Airway epithelial cell (primary cell): ENCODE results near the gene USP17L18. TPM values are rescaled to one million over a fixed set of nuclear protein-coding genes. Genes with fewer than 3 reads are reported as not detected.

ENCODE experiments used
- total RNA-seq: library from RNA; depleted of rRNA; stranded (reverse); fragments of >200 nt; gene quantifications from 2 replicates; pipeline ENCODE4 v1.2.3, GENCODE V29; 2015

The USP17L18 gene, protein sequence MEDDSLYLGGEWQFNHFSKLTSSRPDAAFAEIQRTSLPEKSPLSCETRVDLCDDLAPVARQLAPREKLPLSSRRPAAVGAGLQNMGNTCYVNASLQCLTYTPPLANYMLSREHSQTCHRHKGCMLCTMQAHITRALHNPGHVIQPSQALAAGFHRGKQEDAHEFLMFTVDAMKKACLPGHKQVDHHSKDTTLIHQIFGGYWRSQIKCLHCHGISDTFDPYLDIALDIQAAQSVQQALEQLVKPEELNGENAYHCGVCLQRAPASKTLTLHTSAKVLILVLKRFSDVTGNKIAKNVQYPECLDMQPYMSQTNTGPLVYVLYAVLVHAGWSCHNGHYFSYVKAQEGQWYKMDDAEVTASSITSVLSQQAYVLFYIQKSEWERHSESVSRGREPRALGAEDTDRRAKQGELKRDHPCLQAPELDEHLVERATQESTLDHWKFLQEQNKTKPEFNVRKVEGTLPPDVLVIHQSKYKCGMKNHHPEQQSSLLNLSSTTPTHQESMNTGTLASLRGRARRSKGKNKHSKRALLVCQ
- not detected in 2 replicates for total RNA-seq

DNA sequence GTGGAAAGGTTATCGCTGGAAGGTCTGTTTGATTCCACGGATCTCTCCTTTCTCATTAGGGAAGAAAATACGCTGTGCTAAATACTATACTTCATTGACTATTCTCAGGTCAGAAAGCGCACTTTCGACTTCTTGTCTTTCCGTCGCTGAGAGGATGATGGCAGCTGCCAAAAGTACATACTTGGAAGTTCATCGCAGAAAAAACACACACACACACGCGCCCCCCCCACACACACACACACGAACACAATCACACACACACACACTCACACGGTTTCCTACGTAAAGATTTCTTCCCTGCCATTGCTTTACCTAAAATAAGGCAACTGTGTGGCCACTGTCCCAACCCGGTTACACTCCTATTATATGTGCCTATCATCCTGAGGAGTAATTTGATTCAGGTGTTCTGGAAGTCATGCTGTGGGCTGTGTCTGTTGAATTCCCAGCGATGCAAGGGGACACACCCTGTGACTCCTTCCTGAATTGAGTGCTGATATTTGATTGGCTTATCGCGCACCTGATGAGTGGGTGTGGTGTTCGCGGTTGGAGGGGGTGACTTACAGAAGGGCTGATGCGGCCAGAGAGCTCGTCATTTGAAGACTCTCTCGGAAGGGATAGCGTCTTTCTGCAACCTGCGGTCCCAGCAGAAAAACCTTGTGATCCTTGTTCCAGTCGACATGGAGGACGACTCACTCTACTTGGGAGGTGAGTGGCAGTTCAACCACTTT lies at the start of gene USP17L18:
Gene USP17L18, plus strand, starts transcription at position 678 of the 728 bp plus-strand sequence. Its CDS starts 0 bp downstream, at position 678.

DNA sequence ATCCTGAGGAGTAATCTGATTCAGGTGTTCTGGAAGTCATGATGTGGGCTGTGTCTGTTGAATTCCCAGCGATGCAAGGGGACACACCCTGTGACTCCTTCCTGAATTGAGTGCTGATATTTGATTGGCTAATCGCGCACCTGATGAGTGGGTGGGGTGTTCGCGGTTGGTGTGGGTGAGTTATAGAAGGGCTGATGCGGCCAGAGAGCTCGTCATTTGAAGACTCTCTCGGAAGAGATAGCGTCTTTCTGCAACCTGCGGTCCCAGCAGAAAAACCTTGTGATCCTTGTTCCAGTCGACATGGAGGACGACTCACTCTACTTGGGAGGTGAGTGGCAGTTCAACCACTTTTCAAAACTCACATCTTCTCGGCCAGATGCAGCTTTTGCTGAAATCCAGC lies 38.1 kb upstream of the USP17L18 start, which contains the start of gene USP17L10:
Gene USP17L10, plus strand, starts transcription at position 301 of the 400 bp plus-strand sequence. Its CDS starts 0 bp downstream, at position 301.

DNA sequence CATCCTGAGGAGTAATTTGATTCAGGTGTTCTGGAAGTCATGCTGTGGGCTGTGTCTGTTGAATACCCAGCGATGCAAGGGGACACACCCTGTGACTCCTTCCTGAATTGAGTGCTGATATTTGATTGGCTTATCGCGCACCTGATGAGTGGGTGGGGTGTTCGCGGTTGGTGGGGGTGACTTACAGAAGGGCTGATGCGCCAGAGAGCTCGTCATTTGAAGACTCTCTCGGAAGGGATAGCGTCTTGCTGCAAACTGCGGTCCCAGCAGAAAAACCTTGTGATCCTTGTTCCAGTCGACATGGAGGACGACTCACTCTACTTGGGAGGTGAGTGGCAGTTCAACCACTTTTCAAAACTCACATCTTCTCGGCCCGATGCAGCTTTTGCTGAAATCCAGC lies 33.3 kb upstream of the USP17L18 start, which contains the start of gene USP17L11:
Gene USP17L11, plus strand, starts transcription at position 301 of the 400 bp plus-strand sequence. Its CDS starts 0 bp downstream, at position 301.

DNA sequence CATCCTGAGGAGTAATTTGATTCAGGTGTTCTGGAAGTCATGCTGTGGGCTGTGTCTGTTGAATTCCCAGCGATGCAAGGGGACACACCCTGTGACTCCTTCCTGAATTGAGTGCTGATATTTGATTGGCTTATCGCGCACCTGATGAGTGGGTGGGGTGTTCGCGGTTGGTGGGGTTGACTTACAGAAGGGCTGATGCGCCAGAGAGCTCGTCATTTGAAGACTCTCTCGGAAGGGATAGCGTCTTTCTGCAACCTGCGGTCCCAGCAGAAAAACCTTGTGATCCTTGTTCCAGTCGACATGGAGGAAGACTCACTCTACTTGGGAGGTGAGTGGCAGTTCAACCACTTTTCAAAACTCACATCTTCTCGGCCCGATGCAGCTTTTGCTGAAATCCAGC lies 28.6 kb upstream of the USP17L18 start, which contains the start of gene USP17L12:
Gene USP17L12, plus strand, starts transcription at position 301 of the 400 bp plus-strand sequence. Its CDS starts 0 bp downstream, at position 301.

DNA sequence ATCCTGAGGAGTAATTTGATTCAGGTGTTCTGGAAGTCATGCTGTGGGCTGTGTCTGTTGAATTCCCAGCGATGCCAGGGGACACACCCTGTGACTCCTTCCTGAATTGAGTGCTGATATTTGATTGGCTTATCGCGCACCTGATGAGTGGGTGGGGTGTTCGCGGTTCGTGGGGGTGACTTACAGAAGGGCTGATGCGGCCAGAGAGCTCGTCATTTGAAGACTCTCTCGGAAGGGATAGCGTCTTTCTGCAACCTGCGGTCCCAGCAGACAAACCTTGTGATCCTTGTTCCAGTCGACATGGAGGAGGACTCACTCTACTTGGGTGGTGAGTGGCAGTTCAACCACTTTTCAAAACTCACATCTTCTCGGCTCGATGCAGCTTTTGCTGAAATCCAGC lies 23.8 kb upstream of the USP17L18 start, which contains the start of gene USP17L13:
Gene USP17L13, plus strand, starts transcription at position 301 of the 400 bp plus-strand sequence. Its CDS starts 0 bp downstream, at position 301.

DNA sequence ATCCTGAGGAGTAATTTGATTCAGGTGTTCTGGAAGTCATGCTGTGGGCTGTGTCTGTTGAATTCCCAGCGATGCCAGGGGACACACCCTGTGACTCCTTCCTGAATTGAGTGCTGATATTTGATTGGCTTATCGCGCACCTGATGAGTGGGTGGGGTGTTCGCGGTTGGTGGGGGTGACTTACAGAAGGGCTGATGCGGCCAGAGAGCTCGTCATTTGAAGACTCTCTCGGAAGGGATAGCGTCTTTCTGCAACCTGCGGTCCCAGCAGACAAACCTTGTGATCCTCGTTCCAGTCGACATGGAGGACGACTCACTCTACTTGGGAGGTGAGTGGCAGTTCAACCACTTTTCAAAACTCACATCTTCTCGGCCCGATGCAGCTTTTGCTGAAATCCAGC lies 14.3 kb upstream of the USP17L18 start, which contains the start of gene USP17L15:
Gene USP17L15, plus strand, starts transcription at position 301 of the 400 bp plus-strand sequence. Its CDS starts 0 bp downstream, at position 301.

DNA sequence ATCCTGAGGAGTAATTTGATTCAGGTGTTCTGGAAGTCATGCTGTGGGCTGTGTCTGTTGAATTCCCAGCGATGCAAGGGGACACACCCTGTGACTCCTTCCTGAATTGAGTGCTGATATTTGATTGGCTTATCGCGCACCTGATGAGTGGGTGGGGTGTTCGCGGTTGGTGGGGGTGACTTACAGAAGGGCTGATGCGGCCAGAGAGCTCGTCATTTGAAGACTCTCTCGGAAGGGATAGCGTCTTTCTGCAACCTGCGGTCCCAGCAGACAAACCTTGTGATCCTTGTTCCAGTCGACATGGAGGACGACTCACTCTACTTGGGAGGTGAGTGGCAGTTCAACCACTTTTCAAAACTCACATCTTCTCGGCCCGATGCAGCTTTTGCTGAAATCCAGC lies 4.9 kb upstream of the USP17L18 start, which contains the start of gene USP17L17:
Gene USP17L17, plus strand, starts transcription at position 301 of the 400 bp plus-strand sequence. Its CDS starts 0 bp downstream, at position 301.

DNA sequence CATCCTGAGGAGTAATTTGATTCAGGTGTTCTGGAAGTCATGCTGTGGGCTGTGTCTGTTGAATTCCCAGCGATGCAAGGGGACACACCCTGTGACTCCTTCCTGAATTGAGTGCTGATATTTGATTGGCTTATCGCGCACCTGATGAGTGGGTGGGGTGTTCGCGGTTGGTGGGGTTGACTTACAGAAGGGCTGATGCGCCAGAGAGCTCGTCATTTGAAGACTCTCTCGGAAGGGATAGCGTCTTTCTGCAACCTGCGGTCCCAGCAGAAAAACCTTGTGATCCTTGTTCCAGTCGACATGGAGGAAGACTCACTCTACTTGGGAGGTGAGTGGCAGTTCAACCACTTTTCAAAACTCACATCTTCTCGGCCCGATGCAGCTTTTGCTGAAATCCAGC lies 4.6 kb downstream of the USP17L18 start, which contains the start of gene USP17L19:
Gene USP17L19, plus strand, starts transcription at position 301 of the 400 bp plus-strand sequence. Its CDS starts 0 bp downstream, at position 301.

DNA sequence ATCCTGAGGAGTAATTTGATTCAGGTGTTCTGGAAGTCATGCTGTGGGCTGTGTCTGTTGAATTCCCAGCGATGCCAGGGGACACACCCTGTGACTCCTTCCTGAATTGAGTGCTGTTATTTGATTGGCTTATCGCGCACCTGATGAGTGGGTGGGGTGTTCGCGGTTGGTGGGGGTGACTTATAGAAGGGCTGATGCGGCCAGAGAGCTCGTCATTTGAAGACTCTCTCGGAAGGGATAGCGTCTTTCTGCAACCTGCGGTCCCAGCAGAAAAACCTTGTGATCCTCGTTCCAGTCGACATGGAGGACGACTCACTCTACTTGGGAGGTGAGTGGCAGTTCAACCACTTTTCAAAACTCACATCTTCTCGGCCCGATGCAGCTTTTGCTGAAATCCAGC lies 9.4 kb downstream of the USP17L18 start, which contains the start of gene USP17L20:
Gene USP17L20, plus strand, starts transcription at position 301 of the 400 bp plus-strand sequence. Its CDS starts 0 bp downstream, at position 301.

DNA sequence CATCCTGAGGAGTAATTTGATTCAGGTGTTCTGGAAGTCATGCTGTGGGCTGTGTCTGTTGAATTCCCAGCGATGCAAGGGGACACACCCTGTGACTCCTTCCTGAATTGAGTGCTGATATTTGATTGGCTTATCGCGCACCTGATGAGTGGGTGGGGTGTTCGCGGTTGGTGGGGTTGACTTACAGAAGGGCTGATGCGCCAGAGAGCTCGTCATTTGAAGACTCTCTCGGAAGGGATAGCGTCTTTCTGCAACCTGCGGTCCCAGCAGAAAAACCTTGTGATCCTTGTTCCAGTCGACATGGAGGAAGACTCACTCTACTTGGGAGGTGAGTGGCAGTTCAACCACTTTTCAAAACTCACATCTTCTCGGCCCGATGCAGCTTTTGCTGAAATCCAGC lies 14.1 kb downstream of the USP17L18 start, which contains the start of gene USP17L21:
Gene USP17L21, plus strand, starts transcription at position 301 of the 400 bp plus-strand sequence. Its CDS starts 0 bp downstream, at position 301.

DNA sequence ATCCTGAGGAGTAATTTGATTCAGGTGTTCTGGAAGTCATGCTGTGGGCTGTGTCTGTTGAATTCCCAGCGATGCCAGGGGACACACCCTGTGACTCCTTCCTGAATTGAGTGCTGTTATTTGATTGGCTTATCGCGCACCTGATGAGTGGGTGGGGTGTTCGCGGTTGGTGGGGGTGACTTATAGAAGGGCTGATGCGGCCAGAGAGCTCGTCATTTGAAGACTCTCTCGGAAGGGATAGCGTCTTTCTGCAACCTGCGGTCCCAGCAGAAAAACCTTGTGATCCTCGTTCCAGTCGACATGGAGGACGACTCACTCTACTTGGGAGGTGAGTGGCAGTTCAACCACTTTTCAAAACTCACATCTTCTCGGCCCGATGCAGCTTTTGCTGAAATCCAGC lies 18.9 kb downstream of the USP17L18 start, which contains the start of gene USP17L22:
Gene USP17L22, plus strand, starts transcription at position 301 of the 400 bp plus-strand sequence. Its CDS starts 0 bp downstream, at position 301.

Other genes starting within 250 kb of the USP17L18 start
- gene FAM90A26, start 78.2 kb upstream of the USP17L18 start, total RNA-seq: not detected in 2 replicates
- not detected in 2 replicates for gene USP17L10, start 38.0 kb upstream of the USP17L18 start, total RNA-seq
- not detected in 2 replicates for gene USP17L11, start 33.2 kb upstream of the USP17L18 start, total RNA-seq
- not detected in 2 replicates for gene USP17L12, start 28.5 kb upstream of the USP17L18 start, total RNA-seq
- gene USP17L13, start 23.7 kb upstream of the USP17L18 start, total RNA-seq: not detected in 2 replicates
- gene USP17L15, start 14.2 kb upstream of the USP17L18 start, total RNA-seq: not detected in 2 replicates
- gene USP17L17, start 4.8 kb upstream of the USP17L18 start, total RNA-seq: not detected in 2 replicates
- gene USP17L19, start 4.7 kb downstream of the USP17L18 start, total RNA-seq: not detected in 2 replicates
- not detected in 2 replicates for gene USP17L20, start 9.5 kb downstream of the USP17L18 start, total RNA-seq
- not detected in 2 replicates for gene USP17L21, start 14.2 kb downstream of the USP17L18 start, total RNA-seq
- gene USP17L22, start 19.0 kb downstream of the USP17L18 start, total RNA-seq: not detected in 2 replicates
- not detected in 2 replicates for gene USP17L24, start 76.5 kb downstream of the USP17L18 start, total RNA-seq
- gene USP17L25, start 81.3 kb downstream of the USP17L18 start, total RNA-seq: not detected in 2 replicates
- gene USP17L26, start 86.0 kb downstream of the USP17L18 start, total RNA-seq: not detected in 2 replicates
- not detected in 2 replicates for gene USP17L5, start 90.8 kb downstream of the USP17L18 start, total RNA-seq
- not detected in 2 replicates for gene USP17L27, start 95.5 kb downstream of the USP17L18 start, total RNA-seq
- not detected in 2 replicates for gene USP17L28, start 100.3 kb downstream of the USP17L18 start, total RNA-seq
- not detected in 2 replicates for gene USP17L29, start 105.0 kb downstream of the USP17L18 start, total RNA-seq
- not detected in 2 replicates for gene USP17L30, start 114.5 kb downstream of the USP17L18 start, total RNA-seq
- not detected in 2 replicates for gene DEFB131A, start 195.8 kb downstream of the USP17L18 start, total RNA-seq